Stomach smooth muscle (tissue), 2 donors: ENCODE results near the gene NCAM1.
"Not testable (repeated sequence)": the region's sequence is repeated elsewhere in the genome, so short reads cannot be mapped to it uniquely, and the experiment has no call there.

Experiments
- H3K27ac ChIP-seq: one replicate; pipeline ENCODE4 v1.7.0; 2013; ENCODE audit warnings: mild to moderate bottlenecking, low read length, inconsistent platforms
- H3K27me3 ChIP-seq, 2 donors: one replicate each; pipeline ENCODE4 v1.7.0; 2013; ENCODE audit warnings: low read length in 2 of 2; ENCODE audit not compliant: insufficient read depth in 2 of 2, control insufficient read depth in 1 of 2
- H3K36me3 ChIP-seq, 2 donors: one replicate each; pipeline ENCODE4 v1.7.0; 2013; ENCODE audit warnings: low read length in 2 of 2; ENCODE audit not compliant: control insufficient read depth in 2 of 2, insufficient read depth in 2 of 2
- H3K4me1 ChIP-seq: one replicate; pipeline ENCODE4 v1.7.0; 2013; ENCODE audit warnings: low read length; ENCODE audit not compliant: control insufficient read depth, insufficient read depth
- H3K4me3 ChIP-seq, 2 donors: one replicate each; pipeline ENCODE4 v1.7.0; 2013; ENCODE audit warnings: low read length in 2 of 2
- H3K9ac ChIP-seq, 2 donors: one replicate each; pipeline ENCODE4 v1.7.0; 2013; ENCODE audit warnings: low read length in 2 of 2, mild to moderate bottlenecking in 1 of 2
- H3K9me3 ChIP-seq, 2 donors: one replicate each; pipeline ENCODE4 v1.7.0; 2013; ENCODE audit warnings: low read length in 2 of 2; ENCODE audit not compliant: control insufficient read depth in 2 of 2
- donor health status: healthy.
- donor health status: Pancreatic carcinoma.

The NCAM1 gene

GRCh38 chr11:113053042-113053441, 91.8 kb downstream of the NCAM1 start:
- not testable (repeated sequence) for H3K9ac ChIP-seq, H3K27me3 ChIP-seq, H3K9me3 ChIP-seq, H3K4me3 ChIP-seq, H3K36me3 ChIP-seq, H3K27ac ChIP-seq, H3K4me1 ChIP-seq

- H3K27me3 ChIP-seq, result no peaks in the 10 kb centered on the region
- H3K27ac ChIP-seq, result no peak overlapping the region
- no peaks in the 10 kb centered on the region for H3K9me3 ChIP-seq
- H3K4me3 ChIP-seq, result no peak overlapping the region
- no peaks in the 10 kb centered on the region for H3K4me1 ChIP-seq
- peaks cover 0 to 2% of the 10 kb centered on the region in 2 donors for H3K36me3 ChIP-seq
- H3K9ac ChIP-seq, result no peak overlapping the region
These were observed 95.8 kb downstream of the NCAM1 start for GRCh38 chr11:113057038-113057437.

GRCh38 chr11:113059548-113059947, 98.3 kb downstream of the NCAM1 start:
- H3K27me3 ChIP-seq, result no peaks in the 10 kb centered on the region
- peaks cover 0 to 2% of the 10 kb centered on the region in 2 donors for H3K36me3 ChIP-seq
- H3K4me1 ChIP-seq, result no peaks in the 10 kb centered on the region
- no peak overlapping the region for H3K9ac ChIP-seq
- no peaks in the 10 kb centered on the region for H3K9me3 ChIP-seq
- H3K27ac ChIP-seq, result no peak overlapping the region
- no peak overlapping the region for H3K4me3 ChIP-seq

- no peaks in the 10 kb centered on the region for H3K9me3 ChIP-seq
- no peaks in the 10 kb centered on the region for H3K36me3 ChIP-seq
- H3K4me1 ChIP-seq, result no peaks in the 10 kb centered on the region
- no peak overlapping the region for H3K9ac ChIP-seq
- H3K4me3 ChIP-seq, result no peak overlapping the region
- H3K27me3 ChIP-seq, result no peaks in the 10 kb centered on the region
- no peak overlapping the region for H3K27ac ChIP-seq
These were observed 104.1 kb downstream of the NCAM1 start for GRCh38 chr11:113065330-113065729.

GRCh38 chr11:113072237-113072858, 111.1 kb downstream of the NCAM1 start:
- Histone ChIP-seq H3K4me1 (peaks cover 3% of the 10 kb centered on the region), H3K4me3 (no peak overlapping the region), H3K9ac (no peak overlapping the region), H3K27me3 (no peaks in the 10 kb centered on the region), H3K27ac (no peak overlapping the region), H3K36me3 (no peaks in the 10 kb centered on the region), H3K9me3 (no peaks in the 10 kb centered on the region)

- H3K4me1 ChIP-seq, result peaks cover 3% of the 10 kb centered on the region
These were observed 112.2 kb downstream of the NCAM1 start for GRCh38 chr11:113073290-113073953.

GRCh38 chr11:113075586-113076095, 114.4 kb downstream of the NCAM1 start:
- Histone ChIP-seq H3K9ac (no peak overlapping the region), H3K36me3 (no peaks in the 10 kb centered on the region), H3K4me3 (no peak overlapping the region), H3K9me3 (no peaks in the 10 kb centered on the region), H3K27me3 (no peaks in the 10 kb centered on the region), H3K4me1 (peaks cover 3% of the 10 kb centered on the region), H3K27ac (no peak overlapping the region)

More at GRCh38 chr11:113073290-113073953, 112.2 kb downstream of the NCAM1 start:
- Histone ChIP-seq H3K9ac (no peak overlapping the region), H3K27me3 (no peaks in the 10 kb centered on the region), H3K4me3 (no peak overlapping the region), H3K36me3 (no peaks in the 10 kb centered on the region), H3K27ac (no peak overlapping the region), H3K9me3 (no peaks in the 10 kb centered on the region)

- Histone ChIP-seq H3K9ac (no peak overlapping the region), H3K36me3 (no peaks in the 10 kb centered on the region), H3K4me1 (peaks cover 3% of the 10 kb centered on the region), H3K9me3 (no peaks in the 10 kb centered on the region), H3K27me3 (no peaks in the 10 kb centered on the region), H3K4me3 (no peak overlapping the region), H3K27ac (no peak overlapping the region)
These were observed 116.2 kb downstream of the NCAM1 start for GRCh38 chr11:113077379-113077778.

GRCh38 chr11:113082341-113082955, 121.2 kb downstream of the NCAM1 start:
- Histone ChIP-seq H3K27me3 (no peaks in the 10 kb centered on the region), H3K36me3 (no peaks in the 10 kb centered on the region), H3K4me1 (no peaks in the 10 kb centered on the region), H3K9ac (no peak overlapping the region), H3K9me3 (no peaks in the 10 kb centered on the region), H3K27ac (no peak overlapping the region), H3K4me3 (peak overlapping the region in 1 of 2 donors; percentile 9)

GRCh38 chr11:113083571-113083970, 122.4 kb downstream of the NCAM1 start:
- Histone ChIP-seq H3K9me3 (no peaks in the 10 kb centered on the region), H3K4me1 (no peaks in the 10 kb centered on the region), H3K9ac (no peak overlapping the region), H3K4me3 (no peak overlapping the region), H3K27ac (no peak overlapping the region), H3K27me3 (no peaks in the 10 kb centered on the region), H3K36me3 (no peaks in the 10 kb centered on the region)

GRCh38 chr11:113084297-113084696, 123.1 kb downstream of the NCAM1 start:
- no peak overlapping the region for H3K27ac ChIP-seq
- H3K9me3 ChIP-seq, result no peaks in the 10 kb centered on the region
- H3K9ac ChIP-seq, result no peak overlapping the region
- no peaks in the 10 kb centered on the region for H3K36me3 ChIP-seq
- no peaks in the 10 kb centered on the region for H3K4me1 ChIP-seq
- no peak overlapping the region for H3K4me3 ChIP-seq
- H3K27me3 ChIP-seq, result no peaks in the 10 kb centered on the region
